Type B pancreatic cell (in vitro differentiated cells): ENCODE measurements around the gene MAST4. TPM values are rescaled to one million over a fixed set of nuclear protein-coding genes. Genes with fewer than 3 reads are reported as not detected.

Experiments used
- DNase-seq: peaks from one replicate; pipeline ENCODE4 v3.0.0; 2021; ENCODE audit warnings: mixed read lengths; ENCODE audit not compliant: unreplicated experiment; ENCODE audit errors: extremely low spot score
- H3K27ac Mint-ChIP-seq: 2 replicates; pipeline ENCODE4 v1.8.0; 2021; ENCODE audit warnings: mild to moderate bottlenecking, mixed read lengths
- H3K27me3 Mint-ChIP-seq: 2 replicates; pipeline ENCODE4 v1.8.0; 2021; ENCODE audit warnings: mixed read lengths
- H3K36me3 Mint-ChIP-seq: 2 replicates; pipeline ENCODE4 v1.8.0; 2021; ENCODE audit warnings: mixed read lengths
- H3K4me1 Mint-ChIP-seq: one replicate; pipeline ENCODE4 v1.8.0; 2021; ENCODE audit warnings: mixed read lengths; ENCODE audit not compliant: unreplicated experiment
- H3K4me3 Mint-ChIP-seq: 2 replicates; pipeline ENCODE4 v1.8.0; 2021; ENCODE audit warnings: mild to moderate bottlenecking, mixed read lengths
- H3K9me3 Mint-ChIP-seq: 2 replicates; pipeline ENCODE4 v1.8.0; 2021; ENCODE audit warnings: mixed read lengths
- CTCF ChIP-seq: fragments of 200-600 bp; sonication (generic); conservative IDR thresholded peaks from 2 replicates; pipeline ENCODE4 v1.5.0; 2021; ENCODE audit warnings: antibody characterized with exemption, mild to moderate bottlenecking
- total RNA-seq: library from RNA; stranded (reverse); gene quantifications from 2 replicates; pipeline ENCODE4 v1.2.1, GENCODE V29; 2021; ENCODE audit warnings: low replicate concordance

The MAST4 gene
- total RNA-seq, 1 donor from 2014 or later, result 23.0 TPM

DNA sequence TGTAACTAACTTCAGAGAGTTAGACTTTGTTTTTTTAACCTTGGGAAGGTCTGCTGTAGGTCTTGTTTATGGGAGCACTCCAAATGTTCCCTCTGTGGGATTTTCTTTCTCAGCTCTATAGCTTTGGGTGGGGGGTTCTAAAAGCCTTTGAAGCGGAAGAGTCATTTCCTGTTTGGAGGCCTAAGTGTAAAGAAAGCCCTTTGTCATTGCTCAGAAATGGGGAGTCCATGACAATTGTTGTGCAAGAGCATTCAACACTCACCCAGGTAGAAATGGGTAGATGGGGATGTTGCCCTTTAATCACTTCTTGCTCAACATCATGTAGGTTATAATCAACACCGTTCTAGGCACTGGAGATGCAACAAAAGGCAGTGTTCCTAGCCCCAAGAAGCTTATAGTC, 30.3 kb upstream of the MAST4 start:
- H3K4me1 Mint-ChIP-seq, result peaks cover 4% of the 10 kb centered on the region
- no peaks in the 10 kb centered on the region for H3K36me3 Mint-ChIP-seq
- DNase-seq, result no peak
- H3K27ac Mint-ChIP-seq, result no peak overlapping the region
- peaks cover 6% of the 10 kb centered on the region for H3K27me3 Mint-ChIP-seq
- TF ChIP-seq CTCF, result no peak
- H3K9me3 Mint-ChIP-seq, result peaks cover 4% of the 10 kb centered on the region
- no peak overlapping the region for H3K4me3 Mint-ChIP-seq

GRCh38 chr5:66567474-66567873, 28.7 kb upstream of the MAST4 start:
- no peak for TF ChIP-seq CTCF
- peaks cover 17% of the 10 kb centered on the region for H3K27me3 Mint-ChIP-seq
- H3K36me3 Mint-ChIP-seq, result no peaks in the 10 kb centered on the region
- H3K4me1 Mint-ChIP-seq, result no peaks in the 10 kb centered on the region
- H3K9me3 Mint-ChIP-seq, result peaks cover under 1% of the 10 kb centered on the region
- no peak overlapping the region for H3K27ac Mint-ChIP-seq
- no peak overlapping the region for H3K4me3 Mint-ChIP-seq
- no peak for DNase-seq

DNA sequence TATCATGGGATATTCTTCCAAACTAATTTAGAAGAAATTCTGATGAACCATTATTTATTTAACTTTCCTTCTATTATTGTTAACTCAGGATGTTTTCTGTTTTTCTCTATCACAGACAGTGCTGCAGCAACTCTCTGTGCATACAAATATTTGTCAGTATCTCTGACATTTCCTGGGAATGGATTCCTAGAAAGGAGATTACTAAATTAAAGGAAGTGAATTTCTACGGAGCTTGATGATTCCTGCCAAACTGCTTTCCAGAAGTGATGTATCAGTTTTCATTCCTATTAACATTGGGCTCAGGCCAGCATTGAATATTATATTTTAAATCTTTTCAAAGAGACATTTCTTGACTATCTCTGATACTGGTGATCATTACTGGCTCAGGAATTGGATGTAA, 26.0 kb upstream of the MAST4 start:
- no peak for TF ChIP-seq CTCF
- H3K4me1 Mint-ChIP-seq, result no peaks in the 10 kb centered on the region
- no peaks in the 10 kb centered on the region for H3K9me3 Mint-ChIP-seq
- no peak overlapping the region for H3K27ac Mint-ChIP-seq
- no peak for DNase-seq
- H3K36me3 Mint-ChIP-seq, result no peaks in the 10 kb centered on the region
- H3K27me3 Mint-ChIP-seq, result peaks cover 31% of the 10 kb centered on the region
- H3K4me3 Mint-ChIP-seq, result no peak overlapping the region

GRCh38 chr5:66573733-66574132, 22.5 kb upstream of the MAST4 start:
- no peaks in the 10 kb centered on the region for H3K4me1 Mint-ChIP-seq
- peaks cover 30% of the 10 kb centered on the region for H3K27me3 Mint-ChIP-seq
- TF ChIP-seq CTCF, result no peak
- no peaks in the 10 kb centered on the region for H3K36me3 Mint-ChIP-seq
- no peaks in the 10 kb centered on the region for H3K9me3 Mint-ChIP-seq
- no peak overlapping the region for H3K4me3 Mint-ChIP-seq
- no peak overlapping the region for H3K27ac Mint-ChIP-seq
- no peak for DNase-seq

- DNase-seq, result no peak
- Mint-ChIP-seq H3K27ac (no peak overlapping the region), H3K4me3 (no peak overlapping the region), H3K4me1 (no peaks in the 10 kb centered on the region), H3K9me3 (no peaks in the 10 kb centered on the region), H3K27me3 (peaks cover 19% of the 10 kb centered on the region), H3K36me3 (no peaks in the 10 kb centered on the region)
- TF ChIP-seq CTCF, result no peak
These were observed 13.6 kb upstream of the MAST4 start for GRCh38 chr5:66582499-66583165.

DNA sequence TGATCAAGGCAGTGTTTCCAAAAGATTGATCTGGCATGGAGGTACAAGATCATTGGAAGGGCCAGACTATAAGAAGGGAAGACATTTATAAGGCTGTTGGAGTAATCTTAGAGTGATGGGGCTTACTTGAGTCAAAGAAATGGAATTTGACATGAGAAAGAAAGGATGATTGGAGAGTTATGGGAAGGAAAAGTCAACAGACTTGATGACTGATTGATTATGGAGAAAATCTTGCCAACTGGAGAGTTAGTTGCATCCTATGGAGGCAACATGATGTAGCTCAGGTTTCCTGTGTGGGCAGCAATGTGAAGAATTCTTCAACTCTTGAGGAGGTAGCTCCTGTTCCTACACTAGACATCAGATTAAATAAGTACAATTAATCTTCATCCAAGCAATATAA, 10.9 kb upstream of the MAST4 start:
- H3K9me3 Mint-ChIP-seq, result no peaks in the 10 kb centered on the region
- H3K27me3 Mint-ChIP-seq, result peaks cover 41% of the 10 kb centered on the region
- H3K4me1 Mint-ChIP-seq, result no peaks in the 10 kb centered on the region
- no peak for DNase-seq
- TF ChIP-seq CTCF, result no peak
- H3K27ac Mint-ChIP-seq, result no peak overlapping the region
- H3K4me3 Mint-ChIP-seq, result no peak overlapping the region
- H3K36me3 Mint-ChIP-seq, result no peaks in the 10 kb centered on the region
